Effector CD4-positive, alpha-beta T cell (primary cell): ENCODE measurements around the gene PLD2.
"Not testable (repeated sequence)": the region's sequence is repeated elsewhere in the genome, so short reads cannot be mapped to it uniquely, and the experiment has no call there.

ENCODE experiments used
- DNase-seq: peaks from one replicate; pipeline ENCODE4 v3.0.0-alpha.2; 2020

PLD2 gene

DNA sequence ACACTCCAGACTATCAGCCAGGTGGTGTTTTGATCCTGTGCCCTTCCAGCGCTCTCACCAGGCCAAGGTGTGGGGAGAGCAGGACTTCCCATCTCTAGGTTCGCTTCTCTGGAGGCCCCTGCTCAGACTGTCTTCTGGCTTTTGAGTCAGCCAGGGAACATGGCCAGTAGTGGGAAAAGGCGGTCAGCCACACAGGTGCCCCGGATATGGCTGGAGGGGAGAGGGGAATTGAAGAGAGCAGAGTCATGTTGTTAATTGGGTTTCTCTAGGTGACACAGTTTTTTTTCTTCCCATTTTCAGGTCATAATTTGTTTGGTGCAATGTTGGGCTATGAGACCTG lies 27.7 kb downstream of the PLD2 start:
- DNase-seq, result no peak

DNA sequence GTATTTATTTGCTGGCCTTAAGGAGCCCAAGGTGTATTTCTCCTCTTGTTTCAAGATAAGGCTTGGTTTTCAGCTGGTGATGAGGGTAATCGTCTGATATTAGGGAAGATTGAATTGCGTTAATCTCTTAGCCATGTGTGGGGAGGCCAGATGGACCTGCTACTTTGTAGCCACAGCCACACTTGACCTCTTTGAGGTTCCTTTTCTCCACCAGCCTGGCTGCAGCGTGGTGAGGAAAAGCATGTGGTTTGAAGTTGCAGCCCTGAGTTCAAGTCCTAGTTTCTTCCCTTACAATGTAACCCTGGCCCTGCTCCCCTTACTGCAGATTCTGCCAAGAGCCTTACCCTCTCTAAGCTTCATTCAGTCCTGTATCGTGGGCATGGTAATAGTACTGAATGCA lies 29.3 kb downstream of the PLD2 start:
- no peak for DNase-seq

DNA sequence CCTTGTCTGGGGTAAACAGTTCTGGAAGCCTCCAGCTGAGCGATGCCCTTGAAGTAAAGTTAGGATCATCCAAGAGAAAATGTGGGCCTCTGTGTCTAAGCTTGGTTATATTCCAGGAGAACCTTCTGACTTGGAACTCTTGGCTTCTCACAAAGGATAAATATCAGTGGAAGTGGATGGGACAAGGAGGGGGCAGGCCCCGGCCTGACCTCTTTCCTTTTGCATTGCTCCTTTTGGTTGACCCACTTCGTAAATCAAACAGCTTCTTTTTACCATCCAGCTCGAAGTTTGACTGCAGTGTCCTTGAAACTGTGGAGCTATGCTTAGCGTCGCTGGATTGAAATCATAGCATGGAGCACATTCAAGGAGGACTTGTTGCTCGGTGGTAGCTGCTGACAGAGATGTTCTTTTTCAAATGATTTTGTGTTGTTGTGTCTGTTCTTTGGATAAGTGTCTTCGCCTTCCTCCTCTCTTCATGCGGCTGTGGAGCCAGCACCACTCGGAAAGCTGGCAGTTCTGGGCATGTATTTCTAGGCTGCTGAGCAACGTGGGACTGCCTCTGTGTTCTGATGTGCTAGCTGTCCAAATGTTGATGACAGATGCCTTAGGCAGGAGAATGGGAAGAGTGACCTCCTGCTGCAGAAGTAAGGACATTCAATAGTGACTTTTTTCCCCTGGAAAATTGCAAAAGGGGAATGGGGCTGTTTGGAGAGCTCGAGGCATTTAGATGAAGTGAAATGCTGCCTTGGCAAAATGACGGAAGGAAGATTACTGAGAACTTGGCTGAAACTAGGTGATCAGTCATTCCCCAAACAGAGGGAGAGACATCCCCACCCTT lies 30.7 kb downstream of the PLD2 start:
- no peak for DNase-seq

DNA sequence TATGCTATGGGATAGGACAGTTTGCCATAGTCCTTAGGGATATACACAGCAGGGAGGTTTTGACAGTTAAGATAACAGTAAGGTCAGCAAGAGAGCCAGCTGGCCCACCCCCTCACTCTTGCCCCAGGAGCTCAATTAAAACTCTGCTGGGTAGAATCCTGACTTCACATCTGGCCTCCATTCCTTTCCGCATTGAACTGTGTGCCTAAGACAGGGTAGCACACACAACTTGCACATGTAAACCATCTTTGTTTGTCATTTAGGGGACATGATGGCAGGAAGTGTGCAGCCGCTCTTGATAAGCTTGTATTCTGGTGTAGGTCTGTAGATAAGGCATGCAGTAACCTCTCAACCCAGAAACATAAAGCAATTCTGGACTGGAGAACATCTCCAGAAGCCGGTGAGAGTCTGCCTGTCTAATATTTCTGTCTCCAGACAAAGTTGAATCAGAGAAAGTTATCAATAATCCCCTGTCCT lies 31.4 kb downstream of the PLD2 start:
- DNase-seq, result no peak

DNA sequence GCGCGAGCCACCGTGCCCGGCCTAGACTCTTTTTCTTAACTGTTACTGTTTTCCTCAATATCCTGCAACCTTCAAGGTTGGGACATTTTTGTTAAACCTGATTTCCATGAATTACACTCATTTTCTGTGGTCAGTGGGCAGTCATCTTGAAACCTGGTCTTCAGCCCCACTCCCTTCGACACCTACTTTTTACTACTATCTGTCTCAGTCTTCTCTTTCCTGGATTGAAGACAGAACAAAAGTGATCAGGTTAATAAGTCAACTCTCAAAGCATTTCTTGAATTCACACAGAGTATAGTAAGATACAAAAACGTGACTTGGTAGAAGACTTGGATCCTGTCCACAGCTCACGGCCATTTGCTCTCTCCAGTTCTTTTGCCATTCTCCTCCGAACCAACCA lies 32.3 kb downstream of the PLD2 start:
- no peak for DNase-seq

DNA sequence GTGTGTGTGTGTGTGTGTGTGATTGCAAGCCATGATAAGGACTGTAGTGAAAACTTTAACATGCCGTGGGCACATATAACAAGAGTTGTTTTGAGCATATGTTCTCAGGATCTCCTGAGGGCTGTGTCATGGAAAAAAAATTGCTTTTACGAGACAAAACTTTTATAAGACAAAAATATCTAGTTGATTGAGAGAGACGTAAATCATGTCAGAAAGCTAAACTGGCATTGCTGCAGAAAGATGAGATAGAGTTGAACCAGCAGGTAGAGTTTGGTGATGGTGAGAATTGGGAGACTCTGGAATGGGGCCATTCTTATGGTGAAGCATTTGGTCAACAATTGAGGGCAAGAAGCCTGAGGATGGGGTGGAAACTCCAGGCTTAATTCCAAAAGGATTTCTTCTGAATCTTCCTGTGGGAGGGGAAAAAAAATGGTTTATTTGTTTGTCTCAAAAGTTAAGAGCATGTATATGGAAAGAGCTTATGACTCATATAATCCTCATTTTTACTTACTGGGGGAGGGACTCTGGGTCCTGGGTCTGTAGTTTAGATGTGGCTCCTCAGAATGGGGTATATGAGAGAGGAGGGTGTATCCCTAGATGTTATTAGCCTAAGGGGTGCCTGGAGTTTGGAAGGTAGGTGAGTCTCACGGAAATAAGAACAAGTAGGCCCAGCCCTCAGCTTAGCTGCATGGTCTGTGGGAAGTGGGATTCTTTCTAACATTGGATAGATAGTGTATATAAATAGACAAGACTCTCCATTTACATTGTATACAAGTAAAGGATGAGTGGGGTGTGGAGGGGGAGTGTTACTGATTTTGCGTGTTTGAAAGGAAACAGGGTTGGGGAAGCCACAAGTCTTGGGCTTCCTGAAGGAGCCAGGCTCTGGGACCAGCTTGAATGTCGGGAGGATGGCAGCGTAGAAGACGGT lies 33.3 kb downstream of the PLD2 start:
- DNase-seq, result no peak

DNA sequence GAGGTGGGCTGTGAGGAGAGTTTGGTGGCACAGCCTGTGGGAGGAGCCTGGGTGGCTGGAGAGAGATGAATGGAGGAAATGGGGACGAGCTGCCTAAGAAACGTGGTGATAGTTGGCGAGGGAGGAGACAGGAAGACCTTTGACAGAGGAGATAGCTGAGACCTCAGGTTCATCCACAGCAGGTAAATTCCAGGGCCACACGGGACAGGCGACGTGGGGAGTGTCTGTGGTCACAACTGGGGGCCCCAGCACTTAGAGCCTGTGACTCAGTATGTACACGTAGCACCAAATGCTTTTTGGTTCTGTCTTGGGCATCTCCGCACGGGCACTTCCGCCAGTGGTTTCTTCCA lies 33.9 kb downstream of the PLD2 start:
- DNase-seq, result no peak

DNA sequence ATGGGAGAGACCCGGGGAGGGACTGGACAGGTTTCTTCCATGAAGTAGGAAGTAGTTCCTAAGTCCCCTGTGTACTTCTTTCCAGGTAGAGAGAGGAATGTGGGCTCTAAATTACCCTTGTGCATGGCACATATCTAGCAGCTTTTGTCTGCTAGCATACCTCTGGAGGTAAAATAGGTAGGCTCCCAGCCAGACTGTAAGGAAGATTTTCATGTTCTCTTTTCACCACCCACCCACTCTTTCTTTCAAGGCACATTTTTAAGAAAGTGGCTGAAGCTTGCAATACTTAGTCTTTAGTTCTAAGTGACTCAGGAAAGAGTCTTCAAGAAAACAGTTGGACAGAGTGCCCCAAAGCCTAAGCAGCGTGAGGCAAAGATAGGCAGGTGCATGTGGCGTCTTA lies 35.4 kb downstream of the PLD2 start:
- no peak for DNase-seq

DNA sequence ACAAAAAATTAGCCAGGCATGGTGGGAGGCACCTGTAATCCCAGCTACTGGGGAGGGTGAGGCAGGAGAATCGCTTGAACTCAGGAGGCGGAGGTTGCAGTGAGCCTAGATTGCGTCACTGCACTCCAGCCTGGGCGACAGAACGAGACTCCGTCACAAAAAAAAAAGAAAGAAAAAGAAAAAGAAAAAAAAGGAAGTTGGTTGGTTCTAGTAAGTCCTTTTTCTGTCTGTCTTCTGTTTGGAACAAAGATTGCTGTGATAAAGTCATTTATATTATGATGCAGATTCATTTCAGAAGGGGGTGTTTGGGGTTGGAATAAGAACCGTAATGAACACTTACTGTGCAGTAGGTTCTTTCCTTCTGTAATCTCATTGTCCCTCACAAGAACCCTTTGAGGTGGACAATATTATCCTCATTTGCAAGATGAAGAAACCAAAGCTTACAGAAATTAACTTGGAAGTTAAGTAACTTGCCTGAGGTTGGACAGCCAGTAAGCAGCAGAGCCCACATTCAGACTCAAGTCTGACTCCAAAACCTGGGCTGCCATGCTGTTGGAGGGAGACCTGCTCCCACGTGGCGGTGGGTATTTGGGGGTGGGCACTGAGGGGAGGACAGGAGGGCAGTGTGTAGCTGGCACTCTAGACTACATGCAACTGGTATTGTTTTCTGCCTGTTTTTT lies 36.5 kb downstream of the PLD2 start:
- DNase-seq, result no peak

DNA sequence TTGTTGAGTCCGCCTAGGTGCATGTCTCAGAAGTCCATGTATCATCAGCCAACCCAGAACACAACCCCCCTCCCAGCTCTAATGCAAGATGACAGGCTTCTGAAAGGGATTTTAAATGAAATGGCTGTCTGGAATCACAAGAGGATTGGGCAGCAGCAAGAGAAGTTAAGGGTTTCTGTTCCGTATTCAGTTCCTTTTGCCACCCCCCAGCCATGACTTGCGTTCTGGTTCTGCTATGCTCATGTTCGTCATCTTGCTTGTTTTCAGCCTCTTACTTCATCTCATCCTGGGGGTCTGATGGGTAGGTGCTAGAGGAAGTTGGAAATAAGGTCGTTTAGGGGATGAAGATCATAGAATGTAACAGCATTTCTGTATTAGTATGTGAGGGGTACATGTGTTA lies 38.2 kb downstream of the PLD2 start:
- DNase-seq, result no peak

DNA sequence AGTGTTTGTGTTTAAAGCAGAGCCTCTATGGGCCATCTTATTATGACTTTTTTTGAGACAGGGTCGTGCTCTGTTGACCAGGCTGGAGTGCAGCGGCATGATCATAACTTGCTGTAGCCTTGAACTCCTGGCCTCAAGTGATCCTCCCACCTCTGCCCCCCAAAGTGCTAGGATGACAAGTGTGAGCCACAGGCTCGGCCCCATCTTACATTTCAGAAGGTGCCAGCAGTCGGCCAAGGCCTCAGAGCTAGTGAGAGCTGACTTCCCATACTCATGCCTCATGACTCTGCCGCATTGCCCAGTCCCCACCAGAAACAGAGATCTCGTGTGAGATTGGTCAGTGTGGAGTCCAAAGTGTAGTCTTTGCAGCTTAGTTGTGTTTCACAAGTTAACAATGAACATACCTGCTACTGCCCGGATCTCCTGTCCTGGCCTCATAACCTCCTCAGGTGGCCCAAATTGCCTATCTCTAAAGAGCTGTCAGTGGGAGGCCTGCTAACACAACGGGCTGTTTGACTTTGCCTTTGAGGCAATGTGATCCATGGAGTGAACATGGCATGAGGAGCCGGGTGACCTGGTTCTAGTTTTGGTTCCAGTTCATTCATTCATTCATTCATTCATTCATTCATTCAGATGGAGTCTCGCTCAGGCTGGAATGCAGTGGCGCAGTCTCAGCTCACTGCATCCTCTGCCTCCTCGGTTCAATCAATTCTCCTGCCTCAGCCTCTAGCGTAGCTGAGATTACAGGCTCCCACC lies 39.9 kb downstream of the PLD2 start:
- DNase-seq, result no peak

DNA sequence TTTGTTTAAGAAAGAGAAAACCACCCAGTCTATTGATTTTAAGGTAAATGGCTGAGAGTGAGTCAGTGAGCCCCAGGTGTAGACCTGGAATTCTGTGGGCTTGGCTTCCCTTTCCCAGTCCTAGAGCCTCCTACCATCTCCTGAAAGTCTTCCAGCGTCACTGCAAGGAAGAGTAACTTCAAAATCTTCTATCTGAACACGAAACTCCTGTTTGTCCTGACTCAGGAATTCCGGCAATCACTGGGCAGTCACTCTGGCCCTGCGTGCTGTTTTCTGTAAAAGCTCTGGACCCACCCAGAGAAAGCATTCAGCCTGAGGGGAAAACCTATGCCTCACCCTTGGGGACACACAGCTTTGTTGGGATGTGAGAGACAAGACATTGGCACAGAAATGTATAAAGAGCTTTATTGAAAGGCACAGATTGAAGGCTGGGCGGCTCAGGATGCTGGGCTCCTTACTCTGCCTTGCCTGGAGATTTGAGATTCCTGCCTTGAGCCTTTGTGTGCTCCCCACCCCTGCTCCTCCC lies 42.1 kb downstream of the PLD2 start:
- no peak for DNase-seq

DNA sequence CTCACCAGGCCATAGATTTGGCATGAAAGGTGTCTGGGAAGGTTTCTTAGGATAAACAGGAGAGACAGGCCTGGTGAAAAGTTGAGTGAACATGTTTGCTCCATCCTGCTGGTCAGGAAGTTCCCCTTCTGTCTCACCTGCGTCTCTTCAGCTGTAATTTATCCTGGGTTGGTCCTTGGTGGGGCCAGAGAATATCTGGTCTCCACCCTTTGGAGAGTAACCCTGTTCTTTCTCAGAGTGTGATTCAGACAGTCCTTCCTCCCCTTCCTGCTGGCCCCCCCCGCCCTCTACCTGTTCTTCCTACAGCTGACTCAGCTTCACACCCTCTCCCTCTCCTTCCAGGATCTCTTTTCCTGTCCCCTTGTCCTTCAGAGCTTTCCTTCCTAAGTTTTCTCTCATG lies 43.3 kb downstream of the PLD2 start:
- no peak for DNase-seq

DNA sequence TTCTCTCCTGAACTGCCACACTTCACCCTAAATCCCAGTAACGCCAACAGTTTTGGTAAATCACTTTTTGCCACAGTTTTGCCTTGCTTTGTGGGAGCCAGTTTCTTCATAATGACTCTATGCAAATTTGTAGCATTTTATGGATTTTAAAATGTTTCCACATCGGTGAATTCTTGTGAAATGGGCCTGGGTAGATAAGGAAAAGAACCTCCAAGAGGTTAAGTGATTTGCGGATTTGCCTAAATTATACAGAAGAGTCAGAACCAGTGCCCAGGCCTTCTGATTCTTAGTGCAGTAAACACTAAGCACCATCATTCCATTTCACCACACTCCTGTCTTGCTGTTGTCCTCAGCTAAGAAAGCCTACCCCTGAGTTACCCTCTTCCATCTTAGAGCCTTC lies 44.1 kb downstream of the PLD2 start:
- DNase-seq, result no peak

DNA sequence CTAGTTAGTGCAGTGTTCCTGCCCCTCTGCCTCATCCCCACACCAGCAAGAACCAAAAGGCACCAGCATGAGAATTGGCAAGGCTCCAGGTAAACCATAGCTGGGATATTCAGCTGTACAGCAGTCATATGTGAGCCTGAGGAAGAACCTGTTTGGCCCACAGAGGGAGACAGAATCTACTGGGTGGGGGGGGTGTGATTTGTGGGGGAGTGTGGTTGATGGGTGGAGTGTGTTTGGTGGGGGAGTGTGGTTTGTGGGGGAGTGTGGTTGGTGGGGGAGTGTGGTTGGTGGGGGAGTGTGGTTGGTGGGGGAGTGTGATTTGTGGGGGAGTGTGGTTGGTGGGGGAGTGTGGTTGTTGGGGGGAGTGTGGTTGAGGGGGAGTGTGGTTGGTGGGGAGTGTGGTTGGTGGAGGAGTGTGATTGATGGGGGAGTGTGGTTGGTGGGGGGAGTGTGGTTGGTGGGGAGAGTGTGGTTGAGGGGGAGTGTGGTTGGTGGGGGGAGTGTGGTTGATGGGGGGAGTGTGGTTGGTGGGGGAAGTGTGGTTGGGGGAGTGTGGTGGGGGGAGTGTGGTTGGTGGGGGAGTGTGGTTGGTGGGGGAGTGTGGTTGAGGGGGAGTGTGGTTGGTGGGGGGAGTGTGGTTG lies 45.7 kb downstream of the PLD2 start:
- peak; percentile 20 for DNase-seq

DNA sequence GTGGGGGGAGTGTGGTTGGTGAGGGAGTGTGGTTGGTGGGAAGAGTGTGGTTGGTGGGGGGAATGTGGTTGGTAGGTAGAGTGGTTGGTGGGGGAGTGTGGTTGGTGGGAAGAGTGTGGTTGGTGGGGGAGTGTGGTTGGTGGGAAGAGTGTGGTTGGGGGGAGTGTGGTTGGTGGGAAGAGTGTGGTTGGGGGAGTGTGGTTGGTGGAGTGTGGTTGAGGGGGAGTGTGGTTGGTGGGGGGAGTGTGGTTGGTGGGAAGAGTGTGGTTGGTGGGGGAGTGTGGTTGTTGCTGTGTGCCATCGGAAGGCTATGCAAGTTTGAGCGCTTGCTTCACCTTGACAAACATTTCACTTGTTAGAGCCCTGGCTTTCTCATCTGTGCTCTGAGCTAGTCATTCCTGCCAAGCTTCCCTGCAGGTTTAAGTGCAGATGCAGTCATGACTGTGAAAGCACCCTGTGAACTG lies 46.3 kb downstream of the PLD2 start:
- DNase-seq, result no peak

DNA sequence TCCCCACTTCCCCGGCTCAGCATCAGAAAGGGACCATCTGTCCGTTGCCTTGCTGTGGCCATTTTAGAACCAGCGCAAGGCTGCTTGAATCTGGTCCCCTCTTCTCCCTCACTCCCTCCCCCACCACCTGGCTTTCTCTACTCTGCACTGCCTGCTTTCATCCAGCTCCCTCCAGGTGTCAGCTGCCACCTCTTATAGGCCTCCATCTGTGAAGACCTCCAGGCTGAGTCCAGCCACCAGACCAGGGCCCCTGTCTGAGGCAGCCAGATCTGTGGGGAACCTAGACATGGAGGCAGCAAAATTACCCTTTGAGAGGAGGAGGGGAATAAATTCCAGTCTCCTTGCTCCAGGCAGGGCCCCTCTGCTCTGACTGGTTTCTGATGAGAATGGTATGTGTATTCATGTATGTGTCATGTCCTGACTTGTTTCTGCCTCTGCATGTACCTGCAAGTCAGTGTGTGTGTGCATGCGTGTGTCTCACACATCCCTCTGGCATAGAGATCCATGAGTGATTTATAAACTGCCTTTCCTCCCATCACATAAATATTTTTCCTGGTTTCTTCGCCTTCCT lies 47.2 kb downstream of the PLD2 start:
- no peak for DNase-seq

DNA sequence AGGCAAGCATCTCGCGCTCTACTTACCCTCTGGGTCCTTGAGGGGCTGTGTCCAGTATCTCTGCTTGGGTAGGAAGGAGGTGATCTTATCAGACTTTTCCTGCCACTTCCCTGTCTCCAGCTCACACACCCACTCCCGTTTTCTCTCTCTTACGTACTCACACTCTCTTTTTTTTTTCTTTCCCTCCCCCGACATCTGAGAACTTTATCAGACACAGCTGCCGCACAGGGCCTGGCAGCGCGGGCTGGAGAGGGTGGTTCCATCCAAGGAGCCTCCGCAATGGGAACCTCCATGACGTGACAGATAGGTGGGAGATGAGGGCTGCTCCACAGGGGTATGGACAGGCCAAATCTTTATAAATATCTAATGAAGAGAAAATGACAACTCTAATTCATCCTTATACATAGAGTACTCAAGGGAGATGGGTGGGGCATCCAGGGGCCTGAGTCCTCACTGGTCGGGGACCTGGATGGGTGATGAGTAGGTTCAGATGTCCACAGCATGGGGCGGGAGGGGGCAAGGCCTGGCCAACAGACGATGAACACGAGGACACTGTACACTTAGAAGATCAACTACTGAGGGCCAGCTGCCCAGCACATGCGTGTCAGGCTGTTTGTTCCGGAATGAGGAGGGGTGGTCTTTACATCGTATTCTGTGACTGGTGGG lies 49.5 kb downstream of the PLD2 start:
- DNase-seq, result no peak

DNA sequence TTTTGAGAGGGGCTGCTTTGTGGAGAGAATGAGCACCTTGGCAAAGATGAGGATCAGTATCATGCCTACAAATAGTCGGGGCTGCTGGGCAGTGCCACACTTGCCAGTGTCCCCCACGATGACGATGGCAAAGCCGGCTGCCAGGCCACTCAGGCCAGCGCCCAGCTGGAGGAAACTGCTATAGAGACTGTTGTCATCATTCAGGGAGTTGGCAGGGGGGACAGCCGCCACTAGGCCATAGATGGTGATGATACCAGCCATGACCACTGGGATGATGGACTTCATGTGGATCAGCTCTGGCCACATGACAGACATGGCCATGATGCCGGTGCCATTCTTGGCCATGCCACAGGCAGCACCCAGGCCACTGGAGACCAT lies 50.0 kb downstream of the PLD2 start:
- DNase-seq, result no peak

DNA sequence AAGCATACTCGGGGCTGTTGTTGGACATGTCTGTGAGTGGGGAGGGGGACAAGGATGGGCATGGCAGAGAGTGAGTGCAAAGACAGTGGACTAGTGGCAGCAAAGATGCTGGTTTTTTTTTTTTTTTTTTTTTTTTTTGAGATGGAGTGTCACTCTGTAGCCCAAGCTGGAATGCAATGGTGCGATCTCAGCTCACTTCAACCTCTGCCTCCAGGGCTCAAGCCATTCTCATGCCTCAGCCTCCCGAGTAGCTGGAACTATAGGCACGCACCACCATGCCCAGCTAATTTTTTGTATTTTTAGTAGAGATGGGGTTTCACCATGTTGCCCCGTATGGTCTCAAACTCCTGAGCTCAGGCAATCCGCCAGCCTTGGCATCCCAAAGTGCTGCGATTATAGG lies 50.4 kb downstream of the PLD2 start:
- DNase-seq, result not testable (repeated sequence)
